HG03025 (cell line): Measurements from ENCODE around the gene LTN1.
"Not testable (repeated sequence)": the region's sequence is repeated elsewhere in the genome, so short reads cannot be mapped to it uniquely, and the experiment has no call there.

Experiments used
- ATAC-seq: cut with Tn5 transposase; IDR thresholded peaks from one replicate; pipeline ENCODE4 v1.9.1; 2021; ENCODE audit warnings: mild to moderate bottlenecking, moderate library complexity; ENCODE audit not compliant: unreplicated experiment, low FRiP score

Gene LTN1

GRCh38 chr21:28992526-28993292, at the start of gene LTN1:
LTN1 (minus strand) TSS chr21:28992877; CDS start chr21:28992805, 72 bp downstream.
- ATAC-seq: peak; percentile 96

GRCh38 chr21:29034678-29035077, 42.0 kb upstream of the LTN1 start:
- no peak for ATAC-seq

GRCh38 chr21:29033871-29034270, 41.2 kb upstream of the LTN1 start:
- ATAC-seq: no peak

- no peak for ATAC-seq
These were observed 40.6 kb upstream of the LTN1 start for GRCh38 chr21:29033301-29033700.

- ATAC-seq: no peak
These were observed 38.2 kb upstream of the LTN1 start for GRCh38 chr21:29030909-29031308.

- no peak for ATAC-seq
These were observed 36.8 kb upstream of the LTN1 start for GRCh38 chr21:29029524-29029923.

GRCh38 chr21:29025328-29025713, 32.6 kb upstream of the LTN1 start:
- ATAC-seq: no peak

- ATAC-seq: peak; percentile 99
These were observed 32.0 kb upstream of the LTN1 start, which contains the start of gene USP16 for GRCh38 chr21:29024474-29025327. USP16 (plus strand) TSS chr21:29024668; CDS start chr21:29027914, 3,246 bp downstream.

- no peak for ATAC-seq
These were observed 29.5 kb upstream of the LTN1 start for GRCh38 chr21:29022166-29022565.

GRCh38 chr21:29018540-29018939, 25.9 kb upstream of the LTN1 start:
- ATAC-seq: no peak

- no peak for ATAC-seq
These were observed 25.1 kb upstream of the LTN1 start for GRCh38 chr21:29017639-29018237.

GRCh38 chr21:29011236-29011635, 18.6 kb upstream of the LTN1 start:
- not testable (repeated sequence) for ATAC-seq

- ATAC-seq: no peak
These were observed 15.7 kb upstream of the LTN1 start for GRCh38 chr21:29008367-29008766.

GRCh38 chr21:29007810-29008209, 15.1 kb upstream of the LTN1 start:
- ATAC-seq: no peak

GRCh38 chr21:29007135-29007534, 14.5 kb upstream of the LTN1 start:
- ATAC-seq: no peak

- no peak for ATAC-seq
These were observed 13.0 kb upstream of the LTN1 start for GRCh38 chr21:29005696-29006095.

- ATAC-seq: peak; percentile 95
These were observed 9.9 kb upstream of the LTN1 start for GRCh38 chr21:29002442-29003144.

- no peak for ATAC-seq
These were observed 584 bp upstream of the LTN1 start for GRCh38 chr21:28993293-28993629.

- ATAC-seq: no peak
These were observed 684 bp downstream of the LTN1 start for GRCh38 chr21:28991861-28992525.

- not testable (repeated sequence) for ATAC-seq
These were observed 4.5 kb downstream of the LTN1 start for GRCh38 chr21:28988146-28988545.
